HG03520 (cell line): ENCODE measurements around the gene ANXA4.
"Not testable (repeated sequence)": the region's sequence is repeated elsewhere in the genome, so short reads cannot be mapped to it uniquely, and the experiment has no call there.

ENCODE experiments used
- ATAC-seq: cut with Tn5 transposase; IDR thresholded peaks from one replicate; pipeline ENCODE4 v1.9.1; 2021; ENCODE audit warnings: mild to moderate bottlenecking, moderate library complexity; ENCODE audit not compliant: unreplicated experiment

Gene ANXA4

GRCh38 chr2:69718338-69718965, 23.5 kb upstream of the ANXA4 start:
- no peak for ATAC-seq

DNA sequence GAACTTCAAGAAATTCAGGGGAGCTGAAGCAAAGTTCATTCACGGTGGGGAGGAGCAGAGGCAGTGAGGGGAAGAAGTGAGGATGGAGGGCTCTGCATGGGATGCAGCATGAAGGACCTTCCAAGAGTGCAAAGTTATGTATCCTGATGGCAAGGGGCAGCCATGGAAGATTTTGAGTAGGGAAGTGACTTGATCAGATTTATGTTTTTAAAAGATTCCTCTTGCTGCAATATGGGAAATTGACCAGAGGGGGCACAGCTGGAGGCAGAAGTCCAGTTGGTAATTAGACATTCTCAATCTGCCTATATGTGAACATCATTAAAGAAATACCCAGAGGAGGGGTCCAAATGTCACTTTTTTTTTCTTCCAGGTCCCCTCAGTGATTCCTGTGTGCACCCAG, 21.5 kb upstream of the ANXA4 start:
- no peak for ATAC-seq

GRCh38 chr2:69721022-69721421, 20.9 kb upstream of the ANXA4 start:
- ATAC-seq: no peak

- ATAC-seq: no peak
These were observed 18.1 kb upstream of the ANXA4 start for GRCh38 chr2:69723791-69724190.

DNA sequence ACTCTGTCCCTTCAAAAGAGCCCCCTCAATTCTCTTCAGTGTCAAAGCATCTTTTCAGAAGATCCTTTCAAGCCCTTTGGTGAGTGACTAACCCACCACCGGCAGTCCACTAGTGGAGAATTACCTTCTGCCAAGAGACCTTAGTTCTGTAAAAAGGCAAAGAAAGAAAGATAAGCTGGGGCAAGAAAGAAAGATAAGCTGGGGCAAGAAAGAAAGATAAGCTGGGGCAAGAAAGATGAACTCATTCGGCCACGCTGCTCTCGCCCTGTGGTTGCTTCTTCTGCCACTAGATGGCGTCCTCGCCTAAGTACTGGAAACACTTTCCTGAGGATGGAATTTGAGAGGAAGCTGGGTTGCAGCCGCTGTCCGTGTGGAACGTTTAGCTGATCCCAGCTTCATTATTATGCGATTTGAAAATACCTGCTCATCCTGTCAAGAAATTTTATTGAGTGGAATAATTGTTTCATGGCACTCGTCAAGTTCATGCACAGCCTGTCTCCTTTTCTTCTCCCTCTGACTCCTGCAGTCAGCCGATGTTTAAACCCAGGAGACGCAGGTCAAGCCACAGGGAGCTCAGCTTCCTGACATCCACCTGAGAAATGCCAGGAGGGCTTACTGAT, 17.3 kb upstream of the ANXA4 start:
- peak; percentile 80 for ATAC-seq

DNA sequence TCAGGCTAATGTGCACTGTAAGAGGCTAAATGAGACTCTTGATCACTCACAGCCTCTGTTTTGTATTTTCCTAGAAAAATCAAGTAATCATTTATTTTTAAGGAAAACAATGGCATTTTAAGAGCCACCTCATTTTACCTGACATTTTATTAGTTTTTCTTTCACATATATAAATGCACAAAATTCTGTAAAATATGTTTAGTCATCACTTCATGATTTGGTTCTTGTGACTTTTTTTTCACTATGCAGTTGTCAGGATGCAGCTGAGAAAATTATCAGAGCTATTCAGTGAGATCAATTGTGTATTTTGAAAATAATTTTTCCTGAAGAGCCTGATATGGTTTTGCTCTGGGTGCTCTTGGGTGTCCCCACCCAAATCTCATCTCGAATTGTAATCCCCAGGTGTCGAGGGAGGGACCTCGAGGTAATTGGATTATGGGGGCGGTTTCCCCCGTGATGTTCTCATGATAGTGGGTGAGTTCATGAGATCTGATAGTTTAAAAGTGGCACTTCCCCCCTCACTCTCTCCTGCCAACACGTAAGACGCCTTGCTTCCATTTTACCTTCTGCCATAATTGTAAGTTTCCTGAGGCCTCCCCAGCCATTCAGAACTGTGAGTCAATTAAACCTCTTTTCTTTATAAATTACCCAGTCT, 16.1 kb upstream of the ANXA4 start:
- no peak for ATAC-seq

DNA sequence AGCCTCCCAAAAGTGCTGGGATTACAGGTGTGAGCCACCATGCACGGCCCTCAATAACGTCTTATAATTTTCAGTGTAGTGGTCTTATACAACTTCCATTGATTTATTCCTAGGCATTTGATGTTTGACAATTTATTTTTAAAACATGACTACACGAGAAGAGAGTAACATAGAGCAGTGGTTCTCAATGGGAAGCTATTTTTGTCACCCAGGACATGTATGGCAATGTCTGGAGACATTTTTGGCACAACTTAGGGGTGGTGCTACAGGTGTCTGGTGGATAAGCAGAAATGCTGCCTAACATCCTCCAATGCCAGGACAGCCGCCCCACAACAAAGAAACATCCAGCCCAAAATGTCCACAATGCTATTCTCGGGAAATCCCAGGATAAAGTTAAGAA, 12.7 kb upstream of the ANXA4 start:
- no peak for ATAC-seq

DNA sequence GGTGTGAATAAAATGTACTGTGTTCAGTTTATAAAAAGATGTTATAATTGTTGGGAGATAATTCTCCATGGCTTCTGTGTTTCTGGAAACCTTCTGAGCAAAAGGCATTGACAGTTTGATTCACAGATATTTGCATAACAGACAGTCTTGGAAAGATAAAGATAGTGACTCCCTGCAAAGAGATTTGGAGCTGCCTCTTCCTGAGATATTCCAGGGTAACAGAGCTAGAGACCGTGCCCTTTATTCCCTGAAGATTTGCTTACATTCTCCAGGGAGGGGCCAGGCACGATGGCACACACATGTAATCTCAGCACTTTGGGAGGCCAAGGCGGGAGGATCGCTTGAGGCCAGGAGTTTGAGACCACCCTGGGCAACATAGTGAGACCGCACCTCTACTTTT, 12.2 kb upstream of the ANXA4 start:
- no peak for ATAC-seq

GRCh38 chr2:69731147-69731970, 10.6 kb upstream of the ANXA4 start:
- no peak for ATAC-seq

DNA sequence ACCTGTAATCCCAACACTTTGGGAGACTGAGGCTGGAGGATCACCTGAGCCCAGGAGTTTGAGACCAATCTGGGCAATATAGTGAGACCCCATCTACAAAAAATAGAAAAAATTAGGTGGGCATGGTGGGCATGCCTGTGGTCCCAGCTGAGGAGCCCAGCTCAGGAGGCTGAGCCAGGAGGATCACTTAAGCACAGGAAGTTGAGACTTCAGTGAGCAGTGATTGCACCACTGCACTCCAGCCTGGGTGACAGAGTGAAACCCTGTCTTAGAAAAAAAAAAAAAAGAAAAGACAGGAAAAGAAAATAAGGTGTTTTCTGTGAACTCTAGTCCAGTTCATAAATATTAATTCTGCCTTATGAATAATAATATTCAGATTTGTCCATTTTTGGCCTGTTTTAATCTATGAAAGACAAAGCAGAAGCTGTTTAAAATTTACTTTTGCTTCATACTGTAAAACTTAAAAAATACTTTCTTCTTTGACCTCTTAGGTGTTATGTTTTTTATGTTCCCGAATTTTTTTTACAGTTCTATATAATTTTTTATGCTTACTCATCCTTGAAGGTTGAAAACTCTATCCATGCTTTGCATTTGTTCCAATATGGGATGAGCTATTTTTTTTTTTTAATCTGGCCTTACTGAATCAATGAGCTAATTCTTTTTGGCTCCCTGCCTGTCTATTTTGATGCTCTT, 8.4 kb upstream of the ANXA4 start:
- ATAC-seq: no peak

DNA sequence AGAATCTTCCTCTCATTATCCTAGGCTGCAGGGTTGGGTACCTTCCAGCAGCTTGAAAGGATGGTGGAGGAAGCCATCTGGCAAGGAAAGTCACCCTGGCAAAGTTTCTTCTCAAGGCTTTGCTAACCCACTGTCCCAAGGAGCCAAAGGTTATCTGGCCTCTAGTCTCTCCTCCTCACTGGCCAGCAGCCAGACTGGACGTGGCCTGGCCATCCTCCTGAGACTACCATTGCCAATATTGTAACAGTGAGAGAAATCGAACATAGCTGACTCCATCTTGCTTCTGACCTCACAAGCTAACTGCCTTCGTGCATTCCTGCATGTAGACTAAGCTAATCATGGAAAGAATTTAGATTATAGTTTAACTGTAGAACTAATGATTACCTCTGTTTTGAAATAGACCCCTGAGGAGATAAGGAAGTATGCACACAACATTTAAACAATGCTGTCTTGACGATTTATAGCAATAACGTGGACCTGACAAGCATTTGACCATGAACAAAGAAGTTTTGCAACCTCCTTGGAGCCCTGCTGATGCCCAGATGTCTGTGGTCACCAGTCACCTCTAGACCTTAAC, 7.8 kb upstream of the ANXA4 start:
- ATAC-seq: no peak

DNA sequence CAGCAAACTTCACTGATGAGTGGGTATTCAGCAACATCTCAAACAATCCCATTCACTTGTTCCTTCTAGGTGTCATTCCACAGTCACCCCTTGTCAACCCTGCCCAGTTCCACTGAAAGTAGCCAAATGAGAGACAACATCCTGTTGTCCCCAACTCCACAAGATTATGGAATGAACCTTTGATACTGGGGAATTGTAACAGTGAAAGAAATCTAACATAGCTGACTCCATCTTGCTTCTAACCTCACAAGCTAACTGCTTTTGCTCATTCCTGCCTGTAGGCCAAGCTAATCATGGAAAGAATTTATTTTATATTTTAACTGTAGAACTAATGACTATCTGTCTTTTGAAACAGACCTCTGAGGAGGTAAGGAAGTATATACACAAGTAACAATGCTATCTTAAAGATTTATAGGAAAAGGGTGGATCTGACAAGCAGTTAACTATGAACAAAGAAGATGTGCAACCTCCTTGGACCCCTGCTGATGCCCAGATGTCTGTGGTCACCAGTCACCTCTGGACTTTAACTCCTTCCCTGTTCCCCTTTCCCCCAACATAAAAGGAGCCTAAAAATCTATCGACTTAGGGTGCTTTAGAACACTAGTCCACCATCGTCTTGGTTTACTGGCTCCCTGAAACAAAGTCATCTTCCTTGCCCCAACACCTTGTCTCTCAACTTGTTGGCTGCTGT, 6.9 kb upstream of the ANXA4 start:
- ATAC-seq: no peak

GRCh38 chr2:69735686-69736085, 6.2 kb upstream of the ANXA4 start:
- ATAC-seq: no peak

- not testable (repeated sequence) for ATAC-seq
These were observed 3.8 kb upstream of the ANXA4 start for GRCh38 chr2:69738149-69738548.

DNA sequence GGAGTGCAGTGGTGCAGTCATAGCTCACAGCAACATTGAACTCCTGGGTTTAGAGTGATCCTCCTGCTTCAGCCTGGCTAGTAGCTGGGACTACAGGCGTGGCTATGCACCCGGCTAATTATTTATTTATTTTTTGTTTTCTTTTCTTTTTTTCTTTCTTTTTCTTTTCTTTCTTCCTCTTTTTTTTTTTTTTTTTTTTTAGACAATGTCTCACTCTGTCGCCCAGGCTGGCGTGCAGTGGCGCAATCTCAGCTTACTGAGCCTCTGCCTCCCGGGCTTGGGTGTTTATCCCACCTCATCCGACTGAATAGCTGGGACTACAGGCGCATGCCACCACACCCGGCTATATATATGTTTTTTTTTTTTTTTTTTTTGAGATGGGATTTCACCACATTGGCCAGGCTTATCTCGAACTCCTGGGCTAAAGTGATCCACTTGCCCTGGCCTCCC, 1.4 kb upstream of the ANXA4 start:
- no peak for ATAC-seq

- peak; percentile 33 for ATAC-seq
These were observed 732 bp upstream of the ANXA4 start for GRCh38 chr2:69741229-69741574.

- ATAC-seq: peak; percentile 33
These were observed 503 bp downstream of the ANXA4 start for GRCh38 chr2:69742322-69742952.

DNA sequence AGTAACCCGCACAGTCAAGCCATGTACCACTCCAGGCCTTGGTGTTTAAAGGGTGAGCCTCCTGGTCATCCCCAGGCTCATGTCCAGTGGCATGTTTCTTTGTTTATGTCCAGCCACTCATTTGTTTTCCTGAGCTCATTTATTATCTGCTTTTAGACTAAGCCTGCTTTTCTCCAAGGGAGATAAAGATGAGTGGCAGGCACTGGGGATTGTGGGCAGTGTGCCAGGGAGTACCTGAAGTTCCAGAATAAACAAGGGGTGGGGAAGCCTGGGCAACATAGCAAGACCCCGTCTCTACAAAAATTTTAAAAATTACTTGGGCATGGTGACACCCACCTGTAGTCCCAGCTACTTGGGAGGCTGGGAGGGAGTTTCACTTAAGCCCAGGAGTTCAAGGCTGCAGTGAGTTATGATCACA, 1.9 kb downstream of the ANXA4 start:
- ATAC-seq: no peak

DNA sequence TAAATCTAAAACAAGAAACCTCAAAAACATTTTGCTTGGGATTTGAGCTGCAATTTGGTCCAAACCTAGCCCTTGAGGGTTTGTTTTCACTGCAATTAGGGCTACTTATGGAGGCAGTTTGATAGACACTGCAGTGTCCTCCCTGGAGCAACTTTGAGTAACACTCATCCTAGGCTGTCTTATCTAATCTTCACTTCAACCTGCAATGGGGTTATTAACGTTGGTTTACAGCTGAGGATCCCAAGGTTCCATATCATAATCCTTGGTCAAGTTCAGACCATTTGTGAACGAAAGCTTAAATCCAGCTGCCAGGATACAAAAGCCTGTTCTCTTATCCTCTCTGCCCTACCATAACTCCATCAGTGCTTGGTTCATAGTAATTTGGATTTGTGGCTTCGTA, 2.5 kb downstream of the ANXA4 start:
- no peak for ATAC-seq

GRCh38 chr2:69745035-69745434, 3.1 kb downstream of the ANXA4 start:
- no peak for ATAC-seq
